Left lobe of liver (tissue), 2 donors: ENCODE results near the gene ADGRG3. TPM values are rescaled to one million over a fixed set of nuclear protein-coding genes. Genes with fewer than 3 reads are reported as not detected.

Source experiments
- ATAC-seq: fragments of 200-7000 bp; cut with Tn5 transposase; one replicate; pipeline ENCODE4 v1.9.1; 2020; ENCODE audit warnings: mild to moderate bottlenecking, moderate library complexity
- DNase-seq: peaks from one replicate; pipeline ENCODE4 v3.0.0-alpha.2; 2020; ENCODE audit warnings: low spot score
- total RNA-seq: library from RNA; stranded (reverse); gene quantifications from one replicate; pipeline ENCODE4 v1.2.1, GENCODE V29; 2021
- donor health status: DM: no; HTN: no; CAD: no; lungs with moderate emphysema.
- donor health status: DM: no; HTN: yes; CAD: no.

Gene ADGRG3
- total RNA-seq, 1 donor from 2014 or later: 0.43 TPM

- ATAC-seq (no peak), DNase-seq (no peak)
These were observed 10.9 kb downstream of the ADGRG3 start for GRCh38 chr16:57679016-57679415.

- no peak for DNase-seq
- ATAC-seq: no peak
These were observed 11.8 kb downstream of the ADGRG3 start for GRCh38 chr16:57679767-57680482.

- DNase-seq (no peak), ATAC-seq (no peak)
These were observed 12.8 kb downstream of the ADGRG3 start for GRCh38 chr16:57680842-57681375.

- ATAC-seq (no peak), DNase-seq (no peak)
These were observed 14.0 kb downstream of the ADGRG3 start for GRCh38 chr16:57681950-57682728.

GRCh38 chr16:57682809-57683635 lies 14.9 kb downstream of the ADGRG3 start:
- DNase-seq: no peak
- no peak for ATAC-seq

- DNase-seq: no peak
- ATAC-seq: no peak
These were observed 15.8 kb downstream of the ADGRG3 start for GRCh38 chr16:57683636-57684545.

- no peak for DNase-seq
These were observed 16.7 kb downstream of the ADGRG3 start for GRCh38 chr16:57684626-57685358.

GRCh38 chr16:57685633-57686032 lies 17.5 kb downstream of the ADGRG3 start:
- DNase-seq (no peak), ATAC-seq (no peak)

More at GRCh38 chr16:57684626-57685358, 16.7 kb downstream of the ADGRG3 start:
- ATAC-seq: no peak

- DNase-seq (no peak), ATAC-seq (no peak)
These were observed 18.5 kb downstream of the ADGRG3 start for GRCh38 chr16:57686577-57686976.

- no peak for DNase-seq
These were observed 19.3 kb downstream of the ADGRG3 start for GRCh38 chr16:57687363-57687929.

GRCh38 chr16:57688487-57688986 lies 20.4 kb downstream of the ADGRG3 start:
- ATAC-seq: no peak

More at GRCh38 chr16:57687363-57687929, 19.3 kb downstream of the ADGRG3 start:
- ATAC-seq: peak; percentile 24

GRCh38 chr16:57688987-57689761 lies 21.1 kb downstream of the ADGRG3 start:
- ATAC-seq: peak; percentile 90
- peak; percentile 81 for DNase-seq

More at GRCh38 chr16:57688487-57688986, 20.4 kb downstream of the ADGRG3 start:
- DNase-seq: no peak

- no peak for DNase-seq
- no peak for ATAC-seq
These were observed 21.9 kb downstream of the ADGRG3 start for GRCh38 chr16:57689762-57690558.

GRCh38 chr16:57690782-57691471 lies 22.8 kb downstream of the ADGRG3 start:
- ATAC-seq: no peak
- DNase-seq: no peak

- DNase-seq (no peak), ATAC-seq (no peak)
These were observed 24.5 kb downstream of the ADGRG3 start for GRCh38 chr16:57692636-57693035.

- no peak for DNase-seq
- ATAC-seq: no peak
These were observed 25.4 kb downstream of the ADGRG3 start for GRCh38 chr16:57693550-57693949.
